AG04449 (cell line): ENCODE data around the gene DIPK1A.

Experiments
- CTCF ChIA-PET: fragments of 350-600 bp; formaldehyde crosslinking; extraction: SDS; loops from one replicate; lab custom pipeline; 2021; ENCODE audit warnings: antibody characterized with exemption; lab: Yijun Ruan, JAX
- POLR2A ChIA-PET: fragments of 400-600, 350-600 bp; formaldehyde crosslinking; extraction: SDS; loops from one replicate; lab custom pipeline; 2020; ENCODE audit warnings: antibody characterized with exemption, inconsistent platforms; lab: Yijun Ruan, JAX
- DNase-seq: peaks from one replicate; pipeline ENCODE4 v3.0.0-alpha.2; 2010; ENCODE audit warnings: low read depth, low spot score
- H3K4me3 ChIP-seq: 2 replicates; pipeline ENCODE4 v1.5.1; 2011; ENCODE audit warnings: low read depth, mild to moderate bottlenecking, control low read depth, low read length
- CTCF ChIP-seq: IDR thresholded peaks from one replicate; pipeline ENCODE4 v1.5.1; 2011; ENCODE audit warnings: mild to moderate bottlenecking, moderate library complexity, low read length, control low read depth, inconsistent platforms; ENCODE audit not compliant: insufficient read depth; ENCODE audit errors: missing control alignments

The DIPK1A gene

GRCh38 chr1:92864131-92864530, 97.1 kb downstream of the DIPK1A start:
- no peak for TF ChIP-seq CTCF
- CTCF ChIA-PET, result interaction anchor here (1.0 to 13.5 kb wide), 6 partner anchors 12 to 129 kb away, joined by 3 to 493 read pairs (median 4); partner anchors contain the start of gene DIPK1A
- POLR2A ChIA-PET, result no interaction called here
- no peak for DNase-seq
- no peak overlapping the region for H3K4me3 ChIP-seq

- no peak for TF ChIP-seq CTCF
- DNase-seq, result no peak
- CTCF ChIA-PET, result interaction anchor here (1.1 to 13.5 kb wide), 8 partner anchors 13 to 140 kb away, joined by 3 to 493 read pairs (median 6); partner anchors contain the start of gene DIPK1A
Observed at GRCh38 chr1:92862605-92863004, 98.7 kb downstream of the DIPK1A start.

GRCh38 chr1:92859400-92860039, 101.7 kb downstream of the DIPK1A start:
- CTCF ChIA-PET, result interaction anchor here (0.6 to 13.5 kb wide), 58 partner anchors 9 to 1020 kb away, joined by 3 to 493 read pairs (median 5); partner anchors contain the start of genes DIPK1A and RPL5
- no peak for TF ChIP-seq CTCF
- DNase-seq, result no peak
- H3K4me3 ChIP-seq, result no peak overlapping the region
- POLR2A ChIA-PET, result no interaction called here

More at GRCh38 chr1:92862605-92863004, 98.7 kb downstream of the DIPK1A start:
- no peak overlapping the region for H3K4me3 ChIP-seq
- POLR2A ChIA-PET, result interaction anchor here (0.7 kb wide), 1 partner anchor 127 kb away, joined by 3 read pairs; no protein-coding TSS in a partner anchor

- DNase-seq, result peak; percentile 53
Observed at GRCh38 chr1:92858564-92859399, 102.5 kb downstream of the DIPK1A start.

GRCh38 chr1:92857817-92858216, 103.4 kb downstream of the DIPK1A start:
- CTCF ChIA-PET, result interaction anchor here (0.6 to 13.5 kb wide), 32 partner anchors 8 to 205 kb away, joined by 3 to 493 read pairs (median 14); partner anchors contain the start of genes DIPK1A and RPL5

More at GRCh38 chr1:92858564-92859399, 102.5 kb downstream of the DIPK1A start:
- TF ChIP-seq CTCF, result peak; percentile 74
- POLR2A ChIA-PET, result no interaction called here
- H3K4me3 ChIP-seq, result no peak overlapping the region
- CTCF ChIA-PET, result interaction anchor here (0.6 to 13.5 kb wide), 66 partner anchors 9 to 1021 kb away, joined by 3 to 493 read pairs (median 4); partner anchors contain the start of genes DIPK1A and RPL5

More at GRCh38 chr1:92857817-92858216, 103.4 kb downstream of the DIPK1A start:
- POLR2A ChIA-PET, result interaction anchor here (0.6 kb wide), 1 partner anchor 18 kb away, joined by 3 read pairs; no protein-coding TSS in a partner anchor
- no peak for TF ChIP-seq CTCF
- no peak overlapping the region for H3K4me3 ChIP-seq
- DNase-seq, result no peak
